HL-60 (cell line): ENCODE results near the gene FBXL17.

ENCODE experiments used
- CTCF ChIP-seq: IDR thresholded peaks from one replicate; pipeline ENCODE4 v1.5.1; 2011; ENCODE audit warnings: low read length, control low read depth, inconsistent platforms; ENCODE audit not compliant: insufficient read depth
- SPI1 ChIP-seq: IDR thresholded peaks from 2 replicates; pipeline ENCODE4 v1.6.1; 2012; ENCODE audit warnings: low read depth, mild to moderate bottlenecking, borderline replicate concordance

GRCh38 chr5:108353087-108353486 lies 28.8 kb downstream of the FBXL17 start:
- TF ChIP-seq CTCF, result no peak
- TF ChIP-seq SPI1, result no peak
